Bronchial epithelial cell (primary cell): ENCODE measurements around the gene PRKD3. TPM values are rescaled to one million over a fixed set of nuclear protein-coding genes. Genes with fewer than 3 reads are reported as not detected.
A peak's percentile ranks its signal among the peaks of the same experiment; 100 is the strongest.

Experiments
- DNase-seq: peaks from one replicate; pipeline ENCODE4 v3.0.0-alpha.2; 2010; ENCODE audit warnings: low read depth
- FAIRE-seq: peaks from 2 replicates; lab custom pipeline; 2011; peaks lifted over from hg19 to GRCh38; lab: Jason Lieb, UNC
- H3K27me3 ChIP-seq: 2 replicates; pipeline ENCODE4 v1.5.1; 2011; ENCODE audit warnings: low read length; ENCODE audit not compliant: control insufficient read depth, insufficient read depth
- H3K36me3 ChIP-seq: 2 replicates; pipeline ENCODE4 v1.5.1; 2011; ENCODE audit warnings: low read length; ENCODE audit not compliant: control insufficient read depth, insufficient read depth
- H3K4me3 ChIP-seq: 2 replicates; pipeline ENCODE4 v1.5.1; 2011; ENCODE audit warnings: mild to moderate bottlenecking, low read depth, low read length, control low read depth
- total RNA-seq: library from RNA; depleted of rRNA; stranded (reverse); fragments of >200 nt; gene quantifications from 2 replicates; pipeline ENCODE4 v1.2.1, GENCODE V29; 2014
- TF ChIP-seq, protein P1 (sequence below): IDR thresholded peaks from 2 replicates; pipeline ENCODE4 v1.5.1; 2011; ENCODE audit warnings: mild to moderate bottlenecking, moderate library complexity, low read length, control low read depth, inconsistent platforms; ENCODE audit not compliant: insufficient read depth, severe bottlenecking

The PRKD3 gene
- total RNA-seq, 1 donor from 2014 or later, result 19.5 TPM

DNA sequence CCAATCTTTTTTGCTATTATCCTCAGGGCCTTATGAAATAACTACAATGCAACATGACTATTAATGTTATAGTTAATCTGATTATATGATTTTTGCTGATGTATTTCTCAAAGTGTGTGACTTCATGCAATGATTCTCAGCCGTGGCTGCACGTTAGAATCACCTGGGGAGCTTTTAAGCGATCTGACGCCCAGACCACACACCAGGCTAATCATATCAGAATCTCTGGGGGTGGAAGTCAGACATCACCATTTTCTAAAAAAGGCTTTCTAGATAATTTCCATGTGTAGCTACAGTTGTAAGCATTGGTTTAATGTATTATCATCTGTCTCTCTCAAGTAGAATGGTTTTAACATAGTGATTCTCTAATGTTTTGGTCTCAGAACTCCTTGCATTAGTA is 14.3 kb upstream of the PRKD3 start:
- TF ChIP-seq, protein P1, sequence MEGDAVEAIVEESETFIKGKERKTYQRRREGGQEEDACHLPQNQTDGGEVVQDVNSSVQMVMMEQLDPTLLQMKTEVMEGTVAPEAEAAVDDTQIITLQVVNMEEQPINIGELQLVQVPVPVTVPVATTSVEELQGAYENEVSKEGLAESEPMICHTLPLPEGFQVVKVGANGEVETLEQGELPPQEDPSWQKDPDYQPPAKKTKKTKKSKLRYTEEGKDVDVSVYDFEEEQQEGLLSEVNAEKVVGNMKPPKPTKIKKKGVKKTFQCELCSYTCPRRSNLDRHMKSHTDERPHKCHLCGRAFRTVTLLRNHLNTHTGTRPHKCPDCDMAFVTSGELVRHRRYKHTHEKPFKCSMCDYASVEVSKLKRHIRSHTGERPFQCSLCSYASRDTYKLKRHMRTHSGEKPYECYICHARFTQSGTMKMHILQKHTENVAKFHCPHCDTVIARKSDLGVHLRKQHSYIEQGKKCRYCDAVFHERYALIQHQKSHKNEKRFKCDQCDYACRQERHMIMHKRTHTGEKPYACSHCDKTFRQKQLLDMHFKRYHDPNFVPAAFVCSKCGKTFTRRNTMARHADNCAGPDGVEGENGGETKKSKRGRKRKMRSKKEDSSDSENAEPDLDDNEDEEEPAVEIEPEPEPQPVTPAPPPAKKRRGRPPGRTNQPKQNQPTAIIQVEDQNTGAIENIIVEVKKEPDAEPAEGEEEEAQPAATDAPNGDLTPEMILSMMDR, result no peak
- Histone ChIP-seq H3K4me3 (no peak overlapping the region), H3K27me3 (no peaks in the 10 kb centered on the region), H3K36me3 (no peaks in the 10 kb centered on the region)
- no peak for FAIRE-seq
- DNase-seq, result no peak

DNA sequence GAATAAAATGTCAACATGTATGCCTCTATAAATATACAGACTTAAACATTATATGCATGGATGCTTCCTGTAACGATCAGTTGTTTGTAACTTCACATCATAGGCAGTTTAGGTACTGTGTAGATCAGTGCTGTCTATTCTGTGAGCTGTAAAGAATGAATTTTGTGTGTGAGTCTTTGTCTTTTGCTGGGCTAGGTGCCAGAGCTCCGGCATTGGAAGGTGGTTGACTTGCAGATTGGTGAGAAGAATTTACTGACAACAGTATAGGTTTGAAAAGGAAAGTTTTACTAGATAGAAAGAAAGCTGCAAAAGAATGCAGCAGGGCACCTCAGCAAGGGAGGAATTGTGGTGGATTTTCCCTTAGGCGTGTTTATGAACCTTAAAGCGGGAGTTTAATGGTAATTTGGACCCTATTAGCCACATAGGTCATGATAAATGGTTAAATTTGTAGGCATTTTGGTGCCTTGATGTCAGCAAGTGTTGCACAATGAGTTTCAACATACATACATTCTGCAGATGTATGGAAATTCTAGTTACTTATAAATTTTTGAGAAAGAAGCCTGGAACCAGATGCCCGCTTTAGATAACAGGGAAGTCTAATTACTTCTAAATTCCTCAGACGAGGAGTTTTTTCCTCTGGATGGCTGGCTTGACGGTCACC is 13.1 kb upstream of the PRKD3 start:
- DNase-seq (no peak), FAIRE-seq (no peak)
- Histone ChIP-seq H3K27me3 (no peaks in the 10 kb centered on the region), H3K4me3 (no peak overlapping the region), H3K36me3 (no peaks in the 10 kb centered on the region)
- TF ChIP-seq, protein P1, result no peak

DNA sequence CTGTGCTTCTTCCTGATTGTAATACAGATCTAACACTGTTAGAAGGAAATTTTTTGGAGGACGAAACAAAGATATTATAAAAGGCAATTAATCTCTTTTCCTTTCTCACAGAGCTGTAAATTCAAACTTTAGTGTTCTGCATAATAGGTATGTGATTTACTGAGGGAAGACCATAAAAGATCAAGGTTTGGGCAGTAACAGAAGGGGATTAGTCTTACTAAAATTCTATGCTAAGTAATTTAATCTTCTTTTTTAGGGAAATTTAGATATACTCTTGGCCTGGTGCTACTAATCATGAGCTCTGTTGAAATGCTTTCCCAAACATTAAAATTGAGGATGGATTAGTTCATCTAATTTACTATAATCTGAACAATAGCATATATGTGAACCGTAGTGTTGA is 11.0 kb upstream of the PRKD3 start:
- Histone ChIP-seq H3K27me3 (no peaks in the 10 kb centered on the region), H3K36me3 (no peaks in the 10 kb centered on the region), H3K4me3 (no peak overlapping the region)
- DNase-seq (no peak), FAIRE-seq (no peak)
- TF ChIP-seq, protein P1, result no peak

DNA sequence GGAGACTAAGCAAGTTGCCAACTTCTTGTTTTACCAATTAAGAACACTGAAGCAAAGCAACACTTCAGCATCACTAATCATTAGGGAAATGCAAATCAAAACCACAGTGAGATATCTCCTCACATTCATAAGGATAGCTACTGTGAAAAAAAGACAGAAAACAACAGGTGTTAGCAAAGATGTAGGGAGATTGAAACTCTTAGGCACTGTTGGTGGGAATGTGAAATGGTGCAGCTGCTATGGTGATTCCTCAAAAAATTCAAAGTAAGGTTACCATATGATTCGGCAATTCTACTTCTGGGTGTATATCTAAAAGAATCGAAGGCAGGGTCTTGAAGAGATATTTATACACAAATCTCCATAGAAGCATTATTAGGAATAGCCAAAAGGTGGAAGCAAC is 8.6 kb upstream of the PRKD3 start:
- no peaks in the 10 kb centered on the region for H3K27me3 ChIP-seq
- no peaks in the 10 kb centered on the region for H3K36me3 ChIP-seq
- DNase-seq (no peak), FAIRE-seq (no peak)
- TF ChIP-seq, protein P1, result no peak
- no peak overlapping the region for H3K4me3 ChIP-seq

DNA sequence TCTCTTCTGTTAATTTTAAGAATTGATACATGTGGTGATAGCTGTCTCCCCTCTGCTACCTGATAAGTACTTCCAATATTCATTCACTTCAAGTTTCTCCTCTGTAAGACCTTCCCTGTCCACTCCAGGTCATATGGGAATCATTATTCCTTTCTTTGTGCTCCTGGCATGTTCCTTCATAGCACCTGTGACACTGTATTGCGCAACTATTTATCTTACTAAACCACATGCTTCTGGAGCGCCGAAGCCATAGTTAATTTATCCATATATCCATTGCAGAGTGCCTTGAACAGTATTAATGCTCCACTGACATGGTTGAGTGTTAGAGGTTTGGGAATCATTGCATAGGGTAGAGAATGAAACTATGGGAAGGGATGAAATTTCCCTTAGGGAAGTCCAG is 7.9 kb upstream of the PRKD3 start:
- Histone ChIP-seq H3K27me3 (no peaks in the 10 kb centered on the region), H3K4me3 (no peak overlapping the region), H3K36me3 (no peaks in the 10 kb centered on the region)
- no peak for FAIRE-seq
- DNase-seq, result peak; percentile 15
- TF ChIP-seq, protein P1, result no peak

DNA sequence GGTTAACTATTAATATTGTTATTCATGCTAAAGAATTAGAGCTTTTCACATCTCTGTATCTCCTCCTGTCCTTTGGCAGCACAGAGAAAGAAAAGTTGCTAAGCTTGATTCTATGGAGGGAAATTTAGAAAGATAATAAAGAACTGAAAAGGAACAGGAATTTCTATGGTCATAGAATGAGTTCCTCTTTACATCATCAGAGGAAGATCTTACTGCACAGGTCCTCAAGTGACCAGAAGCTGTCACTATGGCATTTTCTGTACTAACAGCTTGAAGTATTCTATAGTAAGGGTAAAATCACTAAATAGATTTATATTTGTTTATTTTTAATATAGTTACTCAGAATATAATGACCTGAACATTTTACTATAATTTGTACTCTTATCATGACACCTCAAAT is 6.0 kb upstream of the PRKD3 start:
- no peaks in the 10 kb centered on the region for H3K36me3 ChIP-seq
- H3K27me3 ChIP-seq, result no peaks in the 10 kb centered on the region
- FAIRE-seq (no peak), DNase-seq (no peak)
- H3K4me3 ChIP-seq, result no peak overlapping the region
- TF ChIP-seq, protein P1, result no peak
